ENCODE results near the gene ZNF467. TPM values are rescaled to one million over a fixed set of nuclear protein-coding genes. Genes with fewer than 3 reads are reported as not detected.
A peak's percentile ranks its signal among the peaks of the same experiment; 100 is the strongest.

ZNF467 gene
- total RNA-seq, 1 experiment from 2014 or later = 0.55 TPM

DNA sequence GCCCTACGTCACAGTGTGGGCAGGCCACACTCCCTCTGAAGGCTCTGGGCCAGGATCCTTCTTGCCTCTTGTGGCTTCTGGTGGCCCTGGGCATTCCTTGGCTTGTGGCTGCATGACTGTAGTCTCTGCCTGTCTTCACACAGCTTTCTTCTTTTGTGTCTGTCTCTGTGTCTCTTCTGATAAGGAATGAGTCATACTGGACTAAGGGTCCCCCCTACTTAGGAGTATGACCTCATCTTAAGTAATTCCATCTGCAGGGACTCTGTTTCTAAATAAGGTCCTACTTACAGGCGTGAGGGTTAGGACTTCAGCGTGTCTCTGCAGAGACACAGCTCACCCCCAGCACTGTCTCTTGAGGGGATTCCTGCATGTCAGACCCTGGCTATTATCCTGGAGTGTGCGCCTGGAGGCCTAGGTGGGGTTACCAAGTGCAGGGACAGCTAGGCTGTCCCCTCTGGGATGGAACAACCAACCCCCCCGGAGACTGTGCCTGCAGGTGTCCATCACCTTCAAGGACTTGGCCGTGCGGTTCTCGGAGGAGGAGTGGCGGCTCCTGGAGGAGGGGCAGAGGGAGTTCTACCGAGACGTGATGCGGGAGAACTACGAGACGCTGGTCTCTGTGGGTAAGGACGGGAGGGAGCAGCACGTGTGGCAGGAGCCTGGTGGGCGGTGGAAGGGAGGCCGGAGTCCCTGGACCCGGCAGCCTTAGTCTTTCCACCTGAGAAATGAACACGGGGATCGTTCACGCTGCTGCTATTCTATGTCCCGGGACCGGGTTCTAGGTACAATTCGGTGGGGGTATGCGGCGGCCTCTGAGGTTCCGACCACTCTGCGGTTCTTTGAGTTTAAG is 54.1 kb downstream of the ZNF467 start:
- Histone ChIP-seq H3K27me3 (ENCODE audit: control insufficient read depth, insufficient read depth, low read length) (peaks cover 2% of the 10 kb centered on the region; the same call in 1 of the 2 replicates), H3K36me3 (replicated peaks; ENCODE audit: control insufficient read depth, insufficient read depth, low read length) (peaks cover 14% of the 10 kb centered on the region), H3K4me3 (ENCODE audit: insufficient read depth, low read depth, low read length) (no peak overlapping the region)
- no peak for DNase-seq

DNA sequence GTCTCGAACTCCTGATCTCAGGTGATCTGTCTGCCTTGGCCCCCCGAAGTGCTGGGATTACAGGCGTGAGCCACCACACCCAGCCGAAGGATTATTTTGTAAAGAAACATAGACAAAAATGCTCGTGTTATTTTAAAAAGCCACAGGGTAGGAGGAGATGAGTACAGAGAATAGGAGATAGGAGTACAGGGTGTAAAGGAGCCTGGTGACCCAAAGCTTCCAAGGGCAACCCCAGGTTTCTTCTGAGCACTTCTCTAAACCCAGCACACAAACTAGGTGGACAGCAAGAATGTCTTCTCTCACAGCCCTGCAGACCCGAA is 54.7 kb downstream of the ZNF467 start:
- Histone ChIP-seq H3K36me3 (replicated peaks; ENCODE audit: control insufficient read depth, insufficient read depth, low read length) (peaks cover 12% of the 10 kb centered on the region), H3K27me3 (ENCODE audit: control insufficient read depth, insufficient read depth, low read length) (peaks cover 7% of the 10 kb centered on the region), H3K4me3 (ENCODE audit: insufficient read depth, low read depth, low read length) (no peak overlapping the region)
- DNase-seq = no peak

DNA sequence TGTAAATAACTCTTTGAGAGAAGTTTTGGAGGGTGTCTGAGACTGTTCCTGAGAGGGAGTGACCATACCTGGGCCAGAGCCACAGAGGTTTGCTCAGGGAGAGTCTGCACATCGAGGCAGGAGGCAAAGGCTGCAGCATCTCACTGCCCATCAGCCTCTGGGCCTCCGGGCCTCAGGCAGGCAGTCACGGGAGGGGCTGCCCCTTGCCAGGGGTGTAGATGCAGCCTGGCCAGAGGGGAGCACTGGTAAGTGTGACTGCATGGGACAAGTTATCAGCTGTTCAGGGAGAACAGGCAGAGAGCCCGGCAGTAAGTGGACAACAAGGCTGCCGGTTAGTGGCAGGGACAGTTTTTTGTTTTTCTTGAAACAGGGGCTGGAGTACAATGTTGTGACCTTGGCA is 55.9 kb downstream of the ZNF467 start:
- Histone ChIP-seq H3K36me3 (replicated peaks; ENCODE audit: control insufficient read depth, insufficient read depth, low read length) (peaks cover 7% of the 10 kb centered on the region), H3K27me3 (ENCODE audit: control insufficient read depth, insufficient read depth, low read length) (peaks cover 10% of the 10 kb centered on the region), H3K4me3 (ENCODE audit: insufficient read depth, low read depth, low read length) (no peak overlapping the region)
- DNase-seq = no peak

DNA sequence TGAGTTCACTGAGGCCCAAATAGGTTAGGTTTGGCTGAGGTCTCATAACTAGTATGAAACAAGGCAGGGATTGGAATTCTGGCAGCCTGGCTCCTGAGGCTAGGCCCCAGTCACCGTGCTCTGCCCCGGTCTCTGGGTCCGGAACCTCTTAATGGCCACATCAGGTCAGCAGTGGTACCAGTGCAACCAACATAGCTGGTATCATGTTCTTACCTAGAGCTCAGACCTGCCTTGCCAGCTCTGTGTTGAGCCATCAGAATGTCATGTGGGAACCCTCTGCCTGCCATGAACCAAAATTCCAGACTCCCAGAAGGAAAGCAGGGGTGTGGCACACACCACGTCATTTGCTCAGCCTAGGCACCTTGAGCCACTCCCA is 56.5 kb downstream of the ZNF467 start:
- no peak for DNase-seq
- Histone ChIP-seq H3K36me3 (replicated peaks; ENCODE audit: control insufficient read depth, insufficient read depth, low read length) (peaks cover 4% of the 10 kb centered on the region), H3K4me3 (ENCODE audit: insufficient read depth, low read depth, low read length) (no peak overlapping the region), H3K27me3 (ENCODE audit: control insufficient read depth, insufficient read depth, low read length) (peaks cover 10% of the 10 kb centered on the region)

DNA sequence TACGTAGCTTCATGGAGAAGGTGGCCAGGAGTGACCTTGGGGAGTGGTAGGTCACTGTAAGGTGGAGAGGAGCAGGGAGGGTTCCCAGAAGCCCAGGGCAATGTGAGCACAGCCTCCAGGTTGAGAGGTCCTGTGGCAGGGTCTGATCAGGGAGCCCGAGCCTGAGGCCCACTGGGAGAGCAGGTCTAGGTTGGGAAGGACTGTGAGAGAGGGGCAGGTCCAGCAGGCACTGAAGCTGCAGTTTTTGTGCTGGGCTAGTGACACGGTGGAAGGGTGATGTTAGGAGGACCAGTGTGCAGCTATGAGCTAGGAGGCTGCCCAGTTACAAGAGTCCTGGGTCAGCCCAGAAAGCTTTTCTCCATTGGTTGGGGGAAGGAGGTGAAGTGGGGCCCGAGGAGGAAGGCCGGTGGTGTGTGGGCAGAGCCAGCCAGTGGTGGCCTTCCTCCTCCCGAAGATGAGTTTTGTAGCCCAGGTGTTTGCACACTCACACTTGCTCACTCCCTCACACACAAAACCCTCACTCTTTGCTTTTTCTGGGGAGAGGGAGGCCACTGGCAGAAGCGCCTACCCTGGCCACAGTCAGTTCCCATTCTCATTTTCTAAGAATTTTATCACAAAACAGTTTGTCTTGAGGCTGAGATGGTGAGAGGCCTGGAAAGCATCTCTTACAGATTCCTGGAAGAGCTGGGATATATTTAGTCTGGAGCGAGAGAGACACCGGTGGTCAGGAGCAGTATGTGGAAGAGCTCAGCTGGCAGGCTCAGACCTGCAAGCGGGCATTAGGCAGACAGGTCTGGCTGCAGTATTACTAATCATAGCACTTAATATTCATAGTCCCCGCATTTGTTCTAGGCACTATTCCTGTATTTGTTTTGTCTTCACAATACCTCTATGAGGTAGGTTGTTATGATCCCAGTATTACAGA is 57.1 kb downstream of the ZNF467 start:
- Histone ChIP-seq H3K4me3 (ENCODE audit: insufficient read depth, low read depth, low read length) (no peak overlapping the region), H3K36me3 (replicated peaks; ENCODE audit: control insufficient read depth, insufficient read depth, low read length) (no peaks in the 10 kb centered on the region; the same call in 1 of the 2 replicates), H3K27me3 (ENCODE audit: control insufficient read depth, insufficient read depth, low read length) (peaks cover 10% of the 10 kb centered on the region)
- no peak for DNase-seq

DNA sequence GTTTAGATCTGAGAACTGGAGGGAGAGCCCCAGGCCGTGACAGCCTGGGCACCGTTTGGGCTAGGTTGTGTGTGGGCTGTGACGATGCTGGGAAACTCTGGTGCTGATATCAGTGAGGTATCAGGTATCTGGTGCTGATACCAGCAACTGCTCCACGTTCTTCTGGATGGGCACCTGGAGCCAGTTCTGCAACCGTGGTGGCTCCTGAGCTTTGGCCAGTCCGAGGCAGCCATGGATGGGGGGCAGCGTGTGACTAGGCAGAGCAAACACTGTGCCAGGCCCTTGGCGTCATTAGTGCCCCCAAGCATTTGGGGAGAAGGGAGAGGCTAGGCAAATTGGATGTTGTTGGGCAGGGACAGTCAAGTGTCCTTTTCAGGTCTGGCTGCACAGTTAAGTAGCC is 57.9 kb downstream of the ZNF467 start:
- H3K27me3 ChIP-seq (ENCODE audit: control insufficient read depth, insufficient read depth, low read length) = peaks cover 10% of the 10 kb centered on the region
- no peaks in the 10 kb centered on the region; the same call in 1 of the 2 replicates for H3K36me3 ChIP-seq (replicated peaks; ENCODE audit: control insufficient read depth, insufficient read depth, low read length)
- H3K4me3 ChIP-seq (ENCODE audit: insufficient read depth, low read depth, low read length) = peak overlapping the region; percentile 84
- DNase-seq = no peak

DNA sequence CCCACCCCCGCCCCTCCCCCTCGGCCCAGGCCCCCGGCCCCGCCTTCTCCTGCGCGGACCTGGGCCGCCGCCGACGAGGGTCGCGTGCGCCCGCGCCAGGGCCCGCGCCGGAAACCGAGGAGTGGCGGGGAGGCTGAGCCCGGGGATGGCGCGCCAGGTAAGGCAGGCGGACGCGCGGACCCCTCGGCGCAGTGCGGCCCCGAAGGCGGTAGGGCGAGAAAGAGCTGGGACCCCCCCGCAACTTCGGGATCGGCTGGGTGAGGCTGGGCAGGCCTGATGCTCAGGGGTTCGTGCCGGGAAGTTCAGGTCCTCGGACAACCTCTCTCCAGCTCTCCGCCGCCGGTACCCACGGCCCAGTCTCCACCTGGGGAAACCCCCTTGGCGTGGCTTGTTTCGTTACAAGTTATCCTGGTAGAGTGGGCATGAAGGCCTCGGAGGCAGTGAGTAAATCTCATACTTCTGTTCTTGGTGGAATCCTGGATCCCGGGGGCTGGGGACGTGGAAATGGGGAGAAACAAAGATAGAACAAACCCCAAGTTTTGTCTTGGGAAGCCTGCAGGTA is 58.4 kb downstream of the ZNF467 start:
- peaks cover 10% of the 10 kb centered on the region for H3K27me3 ChIP-seq (ENCODE audit: control insufficient read depth, insufficient read depth, low read length)
- no peaks in the 10 kb centered on the region; the same call in 1 of the 2 replicates for H3K36me3 ChIP-seq (replicated peaks; ENCODE audit: control insufficient read depth, insufficient read depth, low read length)
- no peak for DNase-seq
- H3K4me3 ChIP-seq (ENCODE audit: insufficient read depth, low read depth, low read length) = peak overlapping the region; percentile 84

Other genes starting within 250 kb of the ZNF467 start
- 3.4 and 3.8 TPM in 2 replicates for gene ZNF862, start 64.8 kb upstream of the ZNF467 start, total RNA-seq (2014; rRNA removed; shearing (Covaris generic))
- gene ATP6V0E2, start 100.4 kb upstream of the ZNF467 start, total RNA-seq (2014; rRNA removed; shearing (Covaris generic)) = 15.4 and 20.2 TPM in 2 replicates

All from H7 (cell line).